HUES6 (cell line): ENCODE measurements around the gene CYFIP1.

Source experiments
- H3K27ac ChIP-seq: 2 replicates; pipeline ENCODE4 v1.7.0; 2013; ENCODE audit warnings: low read depth, mild to moderate bottlenecking, low read length, inconsistent platforms
- H3K27me3 ChIP-seq: 2 replicates; pipeline ENCODE4 v1.6.1; 2013; ENCODE audit warnings: low read length; ENCODE audit not compliant: control insufficient read depth, insufficient read depth
- H3K36me3 ChIP-seq: 2 replicates; pipeline ENCODE4 v1.6.1; 2013; ENCODE audit warnings: low read length; ENCODE audit not compliant: control insufficient read depth, insufficient read depth
- H3K4me1 ChIP-seq: 2 replicates; pipeline ENCODE4 v1.6.1; 2013; ENCODE audit warnings: low read length; ENCODE audit not compliant: control insufficient read depth, insufficient read depth
- H3K4me3 ChIP-seq: 2 replicates; pipeline ENCODE4 v1.5.1; 2013; ENCODE audit warnings: low read depth, low read length
- H3K9ac ChIP-seq: one replicate; pipeline ENCODE4 v1.6.1; 2013; ENCODE audit warnings: mild to moderate bottlenecking, low read length
- H3K9me3 ChIP-seq: 2 replicates; pipeline ENCODE4 v1.6.1; 2013; ENCODE audit warnings: low read depth, low read length; ENCODE audit not compliant: control insufficient read depth, insufficient read depth

The CYFIP1 gene

GRCh38 chr15:22968366-22968765 is 11.8 kb downstream of the CYFIP1 start:
- Histone ChIP-seq H3K4me1 (peaks cover 10% of the 10 kb centered on the region; the same call in 1 of the 2 replicates), H3K4me3 (no peak overlapping the region), H3K9me3 (peaks cover 2% of the 10 kb centered on the region; the same call in 1 of the 2 replicates), H3K36me3 (0 out of 2 replicates have a peak, but pooled peaks cover 3% of the 10 kb centered on the region), H3K9ac (no peak overlapping the region), H3K27me3 (no peaks in the 10 kb centered on the region), H3K27ac (no peak overlapping the region)

GRCh38 chr15:22967084-22967770 is 12.9 kb downstream of the CYFIP1 start:
- Histone ChIP-seq H3K9me3 (peaks cover 2% of the 10 kb centered on the region; the same call in 1 of the 2 replicates), H3K27me3 (no peaks in the 10 kb centered on the region), H3K9ac (no peak overlapping the region), H3K4me3 (no peak overlapping the region), H3K4me1 (peaks cover 10% of the 10 kb centered on the region; the same call in 1 of the 2 replicates), H3K36me3 (0 out of 2 replicates have a peak, but pooled peaks cover 3% of the 10 kb centered on the region), H3K27ac (no peak overlapping the region)

GRCh38 chr15:22966321-22967083 is 13.7 kb downstream of the CYFIP1 start:
- Histone ChIP-seq H3K9me3 (peaks cover 2% of the 10 kb centered on the region; the same call in 1 of the 2 replicates), H3K4me3 (no peak overlapping the region), H3K9ac (no peak overlapping the region), H3K27ac (no peak overlapping the region), H3K4me1 (peaks cover 10% of the 10 kb centered on the region; the same call in 1 of the 2 replicates), H3K36me3 (0 out of 2 replicates have a peak, but pooled peaks cover 3% of the 10 kb centered on the region), H3K27me3 (no peaks in the 10 kb centered on the region)

- no peak overlapping the region for H3K9ac ChIP-seq
- no peaks in the 10 kb centered on the region for H3K9me3 ChIP-seq
- 0 out of 2 replicates have a peak, but pooled peaks cover 3% of the 10 kb centered on the region for H3K36me3 ChIP-seq
- no peak overlapping the region for H3K27ac ChIP-seq
- H3K4me3 ChIP-seq = no peak overlapping the region
- H3K27me3 ChIP-seq = no peaks in the 10 kb centered on the region
- peaks cover 4% of the 10 kb centered on the region; the same call in 1 of the 2 replicates for H3K4me1 ChIP-seq
These were observed 16.5 kb downstream of the CYFIP1 start for GRCh38 chr15:22963641-22964040.

GRCh38 chr15:22962611-22963010 is 17.6 kb downstream of the CYFIP1 start:
- Histone ChIP-seq H3K4me1 (0 out of 2 replicates have a peak, but pooled peaks cover 2% of the 10 kb centered on the region), H3K9ac (no peak overlapping the region), H3K9me3 (no peaks in the 10 kb centered on the region), H3K27me3 (no peaks in the 10 kb centered on the region), H3K4me3 (no peak overlapping the region), H3K27ac (no peak overlapping the region), H3K36me3 (0 out of 2 replicates have a peak, but pooled peaks cover 3% of the 10 kb centered on the region)

- 0 out of 2 replicates have a peak, but pooled peaks cover 2% of the 10 kb centered on the region for H3K4me1 ChIP-seq
- H3K36me3 ChIP-seq = 0 out of 2 replicates have a peak, but pooled peaks cover 3% of the 10 kb centered on the region
- H3K27ac ChIP-seq = no peak overlapping the region
- H3K27me3 ChIP-seq = no peaks in the 10 kb centered on the region
- H3K4me3 ChIP-seq = no peak overlapping the region
- no peaks in the 10 kb centered on the region for H3K9me3 ChIP-seq
- H3K9ac ChIP-seq = no peak overlapping the region
These were observed 18.4 kb downstream of the CYFIP1 start for GRCh38 chr15:22961762-22962161.

GRCh38 chr15:22960556-22960955 is 19.6 kb downstream of the CYFIP1 start:
- no peak overlapping the region for H3K4me3 ChIP-seq
- no peaks in the 10 kb centered on the region for H3K27me3 ChIP-seq
- H3K27ac ChIP-seq = no peak overlapping the region
- H3K9ac ChIP-seq = no peak overlapping the region
- 0 out of 2 replicates have a peak, but pooled peaks cover under 1% of the 10 kb centered on the region for H3K36me3 ChIP-seq
- 0 out of 2 replicates have a peak, but pooled peaks cover 2% of the 10 kb centered on the region for H3K4me1 ChIP-seq
- H3K9me3 ChIP-seq = no peaks in the 10 kb centered on the region

- Histone ChIP-seq H3K27me3 (no peaks in the 10 kb centered on the region), H3K27ac (no peak overlapping the region), H3K4me1 (0 out of 2 replicates have a peak, but pooled peaks cover 2% of the 10 kb centered on the region), H3K9ac (no peak overlapping the region), H3K9me3 (no peaks in the 10 kb centered on the region), H3K36me3 (no peaks in the 10 kb centered on the region), H3K4me3 (no peak overlapping the region)
These were observed 20.0 kb downstream of the CYFIP1 start for GRCh38 chr15:22960126-22960525.

- H3K9ac ChIP-seq = no peak overlapping the region
These were observed 20.7 kb downstream of the CYFIP1 start for GRCh38 chr15:22959321-22960101.

GRCh38 chr15:22958487-22959280 is 21.5 kb downstream of the CYFIP1 start:
- Histone ChIP-seq H3K27me3 (peaks cover 3% of the 10 kb centered on the region; the same call in 1 of the 2 replicates), H3K9me3 (no peaks in the 10 kb centered on the region), H3K36me3 (no peaks in the 10 kb centered on the region), H3K4me1 (peaks cover 5% of the 10 kb centered on the region; the same call in 1 of the 2 replicates), H3K27ac (no peak overlapping the region), H3K9ac (no peak overlapping the region), H3K4me3 (no peak overlapping the region)

More at GRCh38 chr15:22959321-22960101, 20.7 kb downstream of the CYFIP1 start:
- Histone ChIP-seq H3K27me3 (no peaks in the 10 kb centered on the region), H3K4me1 (0 out of 2 replicates have a peak, but pooled peaks cover 2% of the 10 kb centered on the region), H3K4me3 (no peak overlapping the region), H3K36me3 (no peaks in the 10 kb centered on the region), H3K27ac (no peak overlapping the region), H3K9me3 (no peaks in the 10 kb centered on the region)
